GM10248 (cell line): Measurements from ENCODE around the gene POGLUT3.

Experiments
- CTCF ChIA-PET: fragments of 300-600 bp; sonication (Branson Sonifier 250); formaldehyde crosslinking; extraction: SDS; loops from one replicate; lab custom pipeline; 2021; ENCODE audit warnings: antibody characterized with exemption; lab: Yijun Ruan, JAX
- POLR2A ChIA-PET: fragments of 350-650 bp; sonication (Branson Sonifier 250); formaldehyde crosslinking; extraction: SDS; loops from one replicate; lab custom pipeline; 2020; ENCODE audit warnings: antibody characterized with exemption; lab: Yijun Ruan, JAX
- DNase-seq: peaks from one replicate; pipeline ENCODE4 v3.0.0; 2012; ENCODE audit errors: extremely low spot score
- CTCF ChIP-seq: IDR thresholded peaks from 2 replicates; pipeline ENCODE4 v1.5.1; 2012; ENCODE audit warnings: mild to moderate bottlenecking, low read depth; ENCODE audit errors: extremely low read depth, missing control alignments, control extremely low read depth

The POGLUT3 gene

GRCh38 chr11:108536783-108537182, 38.6 kb upstream of the POGLUT3 start:
- no peak for TF ChIP-seq CTCF
- POLR2A ChIA-PET, result no interaction called here
- CTCF ChIA-PET, result interaction anchor here (1.0 to 1.2 kb wide), 2 partner anchors 13 to 112 kb away, joined by 3 read pairs; no protein-coding TSS in a partner anchor
- DNase-seq, result no peak

GRCh38 chr11:108535384-108535955, 37.3 kb upstream of the POGLUT3 start:
- ChIA-PET POLR2A (no interaction called here), CTCF (interaction anchor here (1.0 to 1.8 kb wide), 3 partner anchors 10 to 113 kb away, joined by 3 to 8 read pairs (median 3); no protein-coding TSS in a partner anchor)
- TF ChIP-seq CTCF, result no peak
- DNase-seq, result no peak

- TF ChIP-seq CTCF, result no peak
- POLR2A ChIA-PET, result no interaction called here
- DNase-seq, result no peak
- CTCF ChIA-PET, result no interaction called here
Observed at GRCh38 chr11:108534274-108534882, 36.2 kb upstream of the POGLUT3 start.

- TF ChIP-seq CTCF, result no peak
- CTCF ChIA-PET, result interaction anchor here (1.0 to 1.6 kb wide), 2 partner anchors 8 to 13 kb away, joined by 5 read pairs; no protein-coding TSS in a partner anchor
- DNase-seq, result no peak
- POLR2A ChIA-PET, result interaction anchor here (0.5 kb wide), 1 partner anchor 18 kb away, joined by 4 read pairs; no protein-coding TSS in a partner anchor
Observed at GRCh38 chr11:108530426-108530825, 32.2 kb upstream of the POGLUT3 start.

- no peak for TF ChIP-seq CTCF
- CTCF ChIA-PET, result no interaction called here
- POLR2A ChIA-PET, result no interaction called here
- no peak for DNase-seq
Observed at GRCh38 chr11:108527382-108527781, 29.2 kb upstream of the POGLUT3 start.

- no peak for DNase-seq
- TF ChIP-seq CTCF, result no peak
- CTCF ChIA-PET, result interaction anchor here (1.9 kb wide), 1 partner anchor 10 kb away, joined by 8 read pairs; no protein-coding TSS in a partner anchor
- POLR2A ChIA-PET, result no interaction called here
Observed at GRCh38 chr11:108525161-108525560, 27.0 kb upstream of the POGLUT3 start.
